ACHN (cell line): Measurements from ENCODE around the gene NACAD.

Source experiments
- DNase-seq: peaks from one replicate; pipeline ENCODE4 v3.0.0-alpha.2; 2015
- in situ Hi-C: cut with HindIII; loops from 2 replicates; pipeline ENCODE4 v1.10.0; 2017; ENCODE audit warnings: low sequenced_read_pairs, low pct_ligation_motif_present, low pct_unique_long_range_greater_than_20kb

Gene NACAD

GRCh38 chr7:45088821-45089340 is at the start of gene NACAD:
Gene NACAD (minus strand): TSS chr7:45088969. CDS start chr7:45088894, 75 bp downstream.
- in situ Hi-C loops: no loop called here
- peak; percentile 68 for DNase-seq

GRCh38 chr7:45136106-45137060 is 47.6 kb upstream of the NACAD start:
- in situ Hi-C loops: no loop called here
- DNase-seq: peak; percentile 81

GRCh38 chr7:45133877-45134276 is 45.1 kb upstream of the NACAD start:
- no peak for DNase-seq
- in situ Hi-C loops: no loop called here

- in situ Hi-C loops: no loop called here
- no peak for DNase-seq
These were observed 44.6 kb upstream of the NACAD start for GRCh38 chr7:45133352-45133751.

GRCh38 chr7:45132708-45133320 is 44.0 kb upstream of the NACAD start:
- in situ Hi-C loops: no loop called here
- DNase-seq: no peak

GRCh38 chr7:45131891-45132290 is 43.1 kb upstream of the NACAD start:
- in situ Hi-C loops: no loop called here
- DNase-seq: no peak

GRCh38 chr7:45130910-45131309 is 42.1 kb upstream of the NACAD start:
- in situ Hi-C loops: no loop called here

GRCh38 chr7:45129906-45130305 is 41.1 kb upstream of the NACAD start:
- DNase-seq: no peak
- in situ Hi-C loops: no loop called here

More at GRCh38 chr7:45130910-45131309, 42.1 kb upstream of the NACAD start:
- no peak for DNase-seq

GRCh38 chr7:45129181-45129800 is 40.5 kb upstream of the NACAD start:
- DNase-seq: no peak
- in situ Hi-C loops: no loop called here

- in situ Hi-C loops: no loop called here
- DNase-seq: no peak
These were observed 38.2 kb upstream of the NACAD start for GRCh38 chr7:45126920-45127319.

GRCh38 chr7:45126201-45126600 is 37.4 kb upstream of the NACAD start:
- in situ Hi-C loops: no loop called here
- no peak for DNase-seq

GRCh38 chr7:45125193-45125904 is 36.6 kb upstream of the NACAD start:
- no peak for DNase-seq
- in situ Hi-C loops: no loop called here

- in situ Hi-C loops: no loop called here
- no peak for DNase-seq
These were observed 35.3 kb upstream of the NACAD start for GRCh38 chr7:45123913-45124710.

GRCh38 chr7:45122975-45123860 is 34.4 kb upstream of the NACAD start:
- in situ Hi-C loops: no loop called here
- DNase-seq: no peak

GRCh38 chr7:45119550-45119949 is 30.8 kb upstream of the NACAD start:
- in situ Hi-C loops: no loop called here
- no peak for DNase-seq

GRCh38 chr7:45118889-45119331 is 30.1 kb upstream of the NACAD start:
- in situ Hi-C loops: no loop called here
- DNase-seq: no peak

GRCh38 chr7:45118292-45118691 is 29.5 kb upstream of the NACAD start:
- DNase-seq: no peak
- in situ Hi-C loops: no loop called here
